K562 (cell line): ENCODE data around the gene NCAPD2. TPM values are rescaled to one million over a fixed set of nuclear protein-coding genes. Genes with fewer than 3 reads are reported as not detected.

Experiments used
- CBX1 ChIP-seq: sonication (generic); IDR thresholded peaks from 2 replicates; pipeline ENCODE4 v1.6.1; 2016; ENCODE audit warnings: antibody characterized with exemption, low read depth, mild to moderate bottlenecking
- CEBPB ChIP-seq: fragments of 450-650 bp; IDR thresholded peaks from 2 replicates; pipeline ENCODE4 v1.6.1; 2016; ENCODE audit warnings: missing genetic modification characterization, missing compliant biosample characterization
- HMGN3 ChIP-seq: IDR thresholded peaks from 2 replicates; pipeline ENCODE4 v1.6.1; 2011; ENCODE audit warnings: borderline replicate concordance, low read depth, mild to moderate bottlenecking, mixed read lengths, low read length; ENCODE audit not compliant: insufficient read length; ENCODE audit errors: extremely low read depth
- KLF1 ChIP-seq: fragments of 450-650 bp; IDR thresholded peaks from 2 replicates; pipeline ENCODE4 v1.6.1; 2016; ENCODE audit warnings: missing genetic modification characterization, missing compliant biosample characterization
- NELFE ChIP-seq: IDR thresholded peaks from 2 replicates; pipeline ENCODE4 v1.6.1; 2011; ENCODE audit warnings: mild to moderate bottlenecking; ENCODE audit not compliant: insufficient read depth, insufficient read length
- PBX2 ChIP-seq, 2 experiments: IDR thresholded peaks in 1 of 2; conservative IDR thresholded peaks in 1 of 2; 2 replicates each; pipeline ENCODE4 v1.6.1; 2016; ENCODE audit warnings: low read depth in 2 of 2, mild to moderate bottlenecking in 1 of 2, missing compliant biosample characterization in 1 of 2, missing genetic modification characterization in 1 of 2, moderate library complexity in 1 of 2
- POLR2AphosphoS5 ChIP-seq: IDR thresholded peaks from 2 replicates; pipeline ENCODE4 v1.6.1; 2011; ENCODE audit warnings: mild to moderate bottlenecking, low read depth, low read length, moderate library complexity; ENCODE audit not compliant: control insufficient read depth, insufficient read depth
- RBFOX2 ChIP-seq: fragments of 200-400 bp; formaldehyde crosslinking; IDR thresholded peaks from 2 replicates; pipeline ENCODE4 v1.6.1; 2017; ENCODE audit warnings: low read depth, mild to moderate bottlenecking, low read length, moderate library complexity
- RERE ChIP-seq: sonication (generic); formaldehyde crosslinking; IDR thresholded peaks from 2 replicates; pipeline ENCODE4 v1.8.0; 2023; ENCODE audit warnings: missing genetic modification reagents, mild to moderate bottlenecking, borderline replicate concordance
- SP2 ChIP-seq: IDR thresholded peaks from 2 replicates; pipeline ENCODE4 v1.6.1; 2011; ENCODE audit warnings: mild to moderate bottlenecking, low read depth, low read length, moderate library complexity; ENCODE audit not compliant: poor library complexity, severe bottlenecking; ENCODE audit errors: extremely low read depth
- TAF1 ChIP-seq: IDR thresholded peaks from 2 replicates; pipeline ENCODE4 v1.6.1; 2011; ENCODE audit warnings: mild to moderate bottlenecking, low read length, moderate library complexity; ENCODE audit not compliant: insufficient read depth, control insufficient read depth, severe bottlenecking; ENCODE audit errors: extremely low read depth
- ZMIZ1 ChIP-seq, 2 experiments: fragments of 150-350 bp in 1 of 2; IDR thresholded peaks; 2 replicates each; pipeline ENCODE4 v1.6.1; 2012 to 2016; ENCODE audit warnings: low read depth in 2 of 2, low read length in 2 of 2, mild to moderate bottlenecking in 1 of 2, moderate library complexity in 1 of 2
- polyA plus RNA-seq, 8 experiments: library from polyadenylated mRNA; depleted of rRNA in 4 of 8; stranded (reverse) in 5 of 8; unstranded in 3 of 8; fragments of >200 nt; fragmentation: Nextera tagmentation in 2 of 8; fragmentation: Illumina TruSeq in 1 of 8; extraction: Ambion mirVana in 2 of 8; extraction: Trizol in 1 of 8; gene quantifications; 2 replicates each; pipeline versions ENCODE4 v1.2.1 to v1.2.3, GENCODE V29; 2011 to 2014; ENCODE audit warnings: inconsistent platforms in 1 of 8, missing spikeins in 1 of 8
- total RNA-seq, 7 experiments: library from RNA; depleted of rRNA in 6 of 7; stranded (reverse); fragments of >200 nt in 6 of 7; fragmentation: Illumina TruSeq in 2 of 7; extraction: Trizol in 2 of 7; gene quantifications; 2 replicates each; pipeline versions ENCODE4 v1.2.1 to v1.2.3, GENCODE V29; 2011 to 2021; ENCODE audit warnings: low replicate concordance in 1 of 7

The NCAPD2 gene
- total and polyA plus RNA-seq, 9 of the 15 experiments (the other 6 are each of a cell fraction or from before 2014, with no cell fraction given): 16.9 to 93.7 (median 68.3) TPM

- TF ChIP-seq RBFOX2: peak; percentile 100
- TF ChIP-seq CBX1: peak; percentile 19; the same call in 1 of the 2 replicates
- TF ChIP-seq PBX2 (CRISPR knock-in tag; IDR thresholded peaks at IDR 0.05; ENCODE audit: low read depth): no peak
- TF ChIP-seq PBX2 (tag; conservative IDR thresholded peaks at IDR 0.05; ENCODE audit: low read depth): peak; percentile 93
- TF ChIP-seq POLR2AphosphoS5: peak; percentile 68; the same call in 1 of the 2 replicates
- peak; percentile 68 for TF ChIP-seq HMGN3
- peak; percentile 67 for TF ChIP-seq SP2
- peak; percentile 79 for TF ChIP-seq TAF1
- TF ChIP-seq KLF1 (tag): 0 out of 2 replicates have a peak, but pooled peaks have one; percentile 12
- TF ChIP-seq ZMIZ1 (IDR thresholded peaks at IDR 0.05; ENCODE audit: low read depth in 2 of 2, low read length in 2 of 2): peak in 1 of 2 experiments; percentile 39; a peak in 1 of 4 replicates
- no peak for TF ChIP-seq RERE (CRISPR knock-in tag)
- TF ChIP-seq NELFE: peak; percentile 61
- TF ChIP-seq CEBPB (tag): peak; percentile 86
Measured at GRCh38 chr12:6470375-6471163, 23.3 kb upstream of the NCAPD2 start, which contains the start of gene VAMP1 (continued).
